Measurements from ENCODE around the gene FEZF1.

GRCh38 chr7:122339145-122339904 is 34.8 kb upstream of the FEZF1 start:
- TF ChIP-seq RXRA (IDR thresholded peaks at IDR 0.05) (no peak), SP1 (IDR thresholded peaks at IDR 0.05) (no peak), CTCF (IDR thresholded peaks at IDR 0.05; ENCODE audit: low read depth, low read length, missing input control) (no peak), MAX (IDR thresholded peaks at IDR 0.05) (no peak), JUND (IDR thresholded peaks at IDR 0.05) (no peak), TAF1 (conservative IDR thresholded peaks at IDR 0.05) (no peak), REST (IDR thresholded peaks at IDR 0.05) (no peak), HNF4G (IDR thresholded peaks at IDR 0.05) (no peak)

Data from liver (tissue), 3 donors.